Renal cortical epithelial cell (primary cell): ENCODE results near the gene MAMDC2. TPM values are rescaled to one million over a fixed set of nuclear protein-coding genes. Genes with fewer than 3 reads are reported as not detected.

Experiments
- DNase-seq: peaks from one replicate; pipeline ENCODE4 v3.0.0-alpha.2; 2011; ENCODE audit warnings: low read depth
- total RNA-seq: library from RNA; depleted of rRNA; stranded (reverse); fragments of >200 nt; gene quantifications from 2 replicates; pipeline ENCODE4 v1.2.3, GENCODE V29; 2014

Gene MAMDC2
- total RNA-seq, 1 donor from 2014 or later: 32.9 TPM

DNA sequence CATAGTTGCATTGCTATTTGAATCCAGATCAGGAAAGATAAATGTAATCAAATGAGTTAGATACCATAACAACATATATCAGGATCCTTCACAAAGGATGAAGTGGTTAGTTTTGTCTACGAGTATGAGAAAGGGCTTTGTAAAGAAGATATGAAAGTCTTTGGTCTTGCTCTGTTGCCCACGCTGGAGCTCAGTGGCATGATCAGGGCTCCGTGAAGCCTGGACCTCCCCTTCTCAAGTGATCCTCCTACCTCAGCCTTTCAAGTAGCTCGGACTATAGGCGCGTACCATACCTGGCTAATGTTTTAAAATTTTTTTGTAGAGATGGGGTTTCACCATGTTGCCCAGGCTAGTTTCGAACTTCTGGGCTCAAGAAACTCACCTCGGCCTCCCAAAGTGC is 217.0 kb downstream of the MAMDC2 start:
- no peak for DNase-seq

DNA sequence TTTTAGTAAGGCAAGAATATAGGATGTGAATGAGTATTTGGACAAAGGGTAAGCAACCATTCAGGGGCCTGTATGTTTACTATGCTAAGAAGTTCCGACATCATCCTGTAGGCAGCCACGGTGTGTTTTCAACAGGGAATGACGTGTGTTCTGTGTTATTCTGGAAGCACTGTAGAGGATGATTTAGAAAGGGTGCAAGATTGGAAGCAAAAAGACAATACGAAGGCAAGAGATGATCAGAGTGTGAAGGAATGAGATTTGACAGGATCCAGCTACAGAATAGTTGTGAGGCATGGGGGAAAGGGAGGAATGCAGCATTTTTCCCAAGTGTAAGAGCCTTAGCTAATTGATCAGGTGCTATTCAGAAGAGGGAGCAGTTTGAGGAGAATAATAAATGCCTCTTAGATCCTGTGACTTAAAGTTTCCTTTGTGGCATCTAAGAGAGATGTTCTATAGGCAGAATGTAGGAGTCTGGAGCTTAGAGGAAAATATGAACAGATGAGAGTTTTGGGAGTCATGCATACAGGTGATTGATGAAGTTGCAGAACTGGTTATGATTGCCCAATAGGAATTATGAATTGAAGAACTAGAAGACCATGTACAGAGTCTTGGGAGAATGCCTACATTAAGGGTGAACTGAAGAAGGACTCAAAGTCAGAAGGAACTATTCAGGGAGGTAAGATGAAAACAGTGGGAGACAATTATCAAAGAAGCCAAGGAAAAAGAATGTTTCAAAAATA is 217.7 kb downstream of the MAMDC2 start:
- DNase-seq: no peak

DNA sequence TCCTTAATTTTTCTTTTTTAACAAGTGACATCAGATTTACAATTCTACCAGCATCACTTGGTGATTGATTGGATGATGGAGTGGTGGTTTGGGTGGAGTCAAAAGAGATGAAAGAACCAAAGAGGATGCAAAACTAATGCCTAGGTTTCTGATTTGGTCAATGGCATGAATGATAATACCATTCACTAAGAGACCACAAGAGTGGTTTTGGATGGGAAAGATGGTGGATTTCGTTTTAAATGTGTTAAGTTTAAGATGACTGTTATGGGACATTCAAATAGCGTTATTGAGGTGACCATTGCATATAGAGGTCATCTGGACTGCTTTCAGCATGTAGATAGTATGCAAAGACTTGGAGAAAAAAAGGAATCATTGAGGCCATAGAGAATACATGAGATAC is 218.7 kb downstream of the MAMDC2 start:
- DNase-seq: no peak

GRCh38 chr9:70262948-70263347 is 219.3 kb downstream of the MAMDC2 start:
- DNase-seq: peak; percentile 33

DNA sequence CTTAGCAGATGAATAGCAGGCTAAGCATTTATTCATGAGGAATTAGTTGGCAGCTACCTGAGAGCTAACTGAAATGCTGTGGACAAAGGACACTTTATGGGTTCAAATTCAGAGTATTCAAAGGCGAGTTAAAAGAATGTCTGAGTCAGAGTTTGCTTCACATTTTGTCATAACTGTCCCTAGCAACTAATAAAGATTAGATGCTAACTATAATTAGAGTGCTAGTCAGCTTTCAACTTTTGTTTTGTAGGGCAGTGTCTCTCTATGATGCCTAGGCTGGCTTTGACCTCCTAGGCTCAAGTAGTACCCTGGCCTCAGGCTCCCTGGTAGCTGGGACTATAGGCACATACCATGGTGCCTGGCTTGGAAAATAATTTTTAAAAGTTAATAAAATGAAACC is 219.8 kb downstream of the MAMDC2 start:
- peak; percentile 72 for DNase-seq

Other genes with a start within 250 kb of the MAMDC2 start
- 0.60 TPM in 1 of 2 replicates, not detected in the other for gene CFAP95, start 223.0 kb upstream of the MAMDC2 start, total RNA-seq
- 18.6 and 23.5 TPM in 2 replicates for gene SMC5, start 215.1 kb downstream of the MAMDC2 start, total RNA-seq